MCF 10A (cell line): ENCODE measurements around the gene NAPB. TPM values are rescaled to one million over a fixed set of nuclear protein-coding genes. Genes with fewer than 3 reads are reported as not detected.

Source experiments
- BruUV-seq: library from RNA; stranded (reverse); fragments of 400-500 nt; replicated peaks from 2 replicates; lab custom pipeline; 2021; lab: Mats Ljungman, UMichigan
- CTCF ChIA-PET: fragments of 300-600 bp; sonication (Branson Sonifier 250); formaldehyde crosslinking; extraction: SDS; loops from one replicate; lab custom pipeline; 2021; ENCODE audit warnings: antibody characterized with exemption, inconsistent platforms; lab: Yijun Ruan, JAX
- POLR2A ChIA-PET: fragments of 300-600, 350-650 bp; sonication (Branson Sonifier 250); formaldehyde crosslinking; extraction: SDS; loops from one replicate; lab custom pipeline; 2020; ENCODE audit warnings: antibody characterized with exemption, inconsistent platforms; lab: Yijun Ruan, JAX
- DNase-seq: peaks from one replicate; pipeline ENCODE4 v3.0.0-alpha.2; 2018; ENCODE audit not compliant: unreplicated experiment
- H3K27ac Mint-ChIP-seq: one replicate; pipeline ENCODE4 v1.8.0; 2022; ENCODE audit warnings: mild to moderate bottlenecking, low read depth, mixed read lengths; ENCODE audit not compliant: unreplicated experiment
- H3K27me3 Mint-ChIP-seq: one replicate; pipeline ENCODE4 v1.8.0; 2022; ENCODE audit warnings: mixed read lengths; ENCODE audit not compliant: insufficient read depth, unreplicated experiment
- H3K36me3 Mint-ChIP-seq: one replicate; pipeline ENCODE4 v1.8.0; 2022; ENCODE audit warnings: mild to moderate bottlenecking, moderate library complexity, mixed read lengths; ENCODE audit not compliant: insufficient read depth, unreplicated experiment
- H3K4me1 Mint-ChIP-seq: one replicate; pipeline ENCODE4 v1.8.0; 2022; ENCODE audit warnings: mixed read lengths; ENCODE audit not compliant: insufficient read depth, unreplicated experiment
- H3K4me3 Mint-ChIP-seq: one replicate; pipeline ENCODE4 v1.8.0; 2022; ENCODE audit warnings: mild to moderate bottlenecking, moderate library complexity, mixed read lengths; ENCODE audit not compliant: unreplicated experiment
- H3K9me3 Mint-ChIP-seq: one replicate; pipeline ENCODE4 v1.8.0; 2022; ENCODE audit warnings: mixed read lengths; ENCODE audit not compliant: unreplicated experiment
- CTCF ChIP-seq: fragments of 200-600 bp; IDR thresholded peaks from one replicate; pipeline ENCODE4 v1.8.0; 2022; ENCODE audit warnings: antibody characterized with exemption, mild to moderate bottlenecking; ENCODE audit not compliant: unreplicated experiment
- intact Hi-C: fragments of 100-400 bp; cut with micrococcal nuclease; formaldehyde crosslinking; loops from 2 replicates; pipeline ENCODE4 v1.14.1; 2022
- total RNA-seq: library from RNA; stranded (reverse); gene quantifications from 2 replicates; pipeline ENCODE4 v1.2.3, GENCODE V29; 2022

NAPB gene
- total RNA-seq, 1 experiment from 2014 or later, result 9.6 TPM

GRCh38 chr20:23444859-23445258 is 23.6 kb upstream of the NAPB start:
- ChIA-PET CTCF (interaction anchor here (0.6 to 13.1 kb wide), 13 partner anchors 10 to 1057 kb away, joined by 3 to 541 read pairs (median 4); partner anchors contain the start of gene CST9), POLR2A (interaction anchor here (0.8 to 1.3 kb wide), 3 partner anchors 23 to 158 kb away, joined by 3 to 4 read pairs (median 3); partner anchors contain the start of genes NAPB and NXT1)
- Mint-ChIP-seq H3K27ac (peak overlapping the region; percentile 37), H3K9me3 (no peaks in the 10 kb centered on the region), H3K4me3 (no peak overlapping the region), H3K36me3 (no peaks in the 10 kb centered on the region), H3K4me1 (peaks cover 25% of the 10 kb centered on the region), H3K27me3 (no peaks in the 10 kb centered on the region)
- no TSS peak for BruUV-seq
- intact Hi-C loops, result loop anchor here (5.0 kb wide), 1 partner anchor 552 kb away; no protein-coding TSS in a partner anchor
- DNase-seq, result no peak
- no peak for TF ChIP-seq CTCF

DNA sequence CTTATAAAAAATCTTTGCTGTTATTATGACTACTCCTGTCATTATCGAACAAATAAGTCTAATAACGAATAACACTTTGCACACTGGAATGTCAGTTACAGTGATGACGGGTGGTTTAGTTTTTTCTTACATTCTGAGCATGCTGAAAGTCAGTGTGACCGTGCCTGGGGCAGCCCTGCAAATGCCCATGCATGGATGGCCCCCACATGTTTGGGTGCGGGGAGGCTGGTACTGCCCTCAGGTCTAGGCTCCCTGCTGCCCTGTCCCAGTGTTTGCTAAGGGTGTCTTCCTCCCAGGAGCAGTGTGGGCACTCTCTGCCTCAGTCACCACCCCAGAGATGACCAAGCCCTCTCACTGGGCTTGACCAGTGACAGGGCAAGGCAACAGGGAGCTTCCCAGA is 21.1 kb upstream of the NAPB start:
- intact Hi-C loops, result loop anchor here (1.0 to 5.0 kb wide), 2 partner anchors 224 to 555 kb away; no protein-coding TSS in a partner anchor
- ChIA-PET CTCF (interaction anchor here (0.5 to 13.1 kb wide), 71 partner anchors 9 to 1368 kb away, joined by 3 to 541 read pairs (median 5); partner anchors contain the start of genes CST11, CST9 and NAPB), POLR2A (interaction anchor here (1.1 to 1.5 kb wide), 6 partner anchors 21 to 164 kb away, joined by 3 read pairs; partner anchors contain the start of gene NAPB)
- Mint-ChIP-seq H3K27me3 (no peaks in the 10 kb centered on the region), H3K4me1 (peaks cover 25% of the 10 kb centered on the region), H3K4me3 (no peak overlapping the region), H3K9me3 (no peaks in the 10 kb centered on the region), H3K36me3 (no peaks in the 10 kb centered on the region), H3K27ac (no peak overlapping the region)
- no TSS peak for BruUV-seq
- TF ChIP-seq CTCF, result no peak
- no peak for DNase-seq

GRCh38 chr20:23441850-23442313 is 20.6 kb upstream of the NAPB start:
- Mint-ChIP-seq H3K4me1 (peaks cover 25% of the 10 kb centered on the region), H3K4me3 (no peak overlapping the region), H3K27me3 (no peaks in the 10 kb centered on the region), H3K36me3 (no peaks in the 10 kb centered on the region), H3K9me3 (no peaks in the 10 kb centered on the region), H3K27ac (no peak overlapping the region)
- POLR2A ChIA-PET, result interaction anchor here (1.0 to 1.3 kb wide), 4 partner anchors 20 to 189 kb away, joined by 3 read pairs; partner anchors contain the start of gene NAPB
- BruUV-seq, result no TSS peak
- intact Hi-C loops, result loop anchor here (1.0 to 5.0 kb wide), 3 partner anchors 164 to 555 kb away; no protein-coding TSS in a partner anchor
- peak; percentile 86 for TF ChIP-seq CTCF
- DNase-seq, result peak; percentile 85
- CTCF ChIA-PET, result interaction anchor here (0.5 to 13.1 kb wide), 86 partner anchors 8 to 1778 kb away, joined by 3 to 541 read pairs (median 5); partner anchors contain the start of genes CST11, CST5, CST9 and NAPB

DNA sequence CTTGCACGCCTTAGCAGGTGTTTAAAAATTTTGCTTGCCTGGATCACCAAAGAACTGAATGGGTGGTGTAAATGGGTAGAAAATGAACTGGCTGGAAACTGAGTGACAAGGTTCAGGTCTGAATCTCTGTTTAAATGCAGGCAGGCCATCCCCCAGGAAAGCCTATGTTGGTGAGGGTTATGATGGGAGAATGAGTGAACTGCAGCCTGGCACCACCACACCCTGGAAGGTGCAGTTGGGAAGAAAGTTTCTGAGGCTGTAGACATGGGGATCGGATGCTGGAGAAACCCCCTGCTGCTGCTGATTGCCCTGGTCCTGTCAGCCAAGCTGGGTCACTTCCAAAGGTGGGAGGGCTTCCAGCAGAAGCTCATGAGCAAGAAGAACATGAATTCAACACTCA is 18.7 kb upstream of the NAPB start:
- Mint-ChIP-seq H3K36me3 (no peaks in the 10 kb centered on the region), H3K27me3 (no peaks in the 10 kb centered on the region), H3K27ac (no peak overlapping the region), H3K9me3 (no peaks in the 10 kb centered on the region), H3K4me3 (no peak overlapping the region), H3K4me1 (peaks cover 9% of the 10 kb centered on the region)
- ChIA-PET POLR2A (interaction anchor here (1.0 kb wide), 1 partner anchor 144 kb away, joined by 3 read pairs; no protein-coding TSS in a partner anchor), CTCF (interaction anchor here (0.6 to 13.1 kb wide), 13 partner anchors 20 to 1127 kb away, joined by 3 to 541 read pairs (median 10); partner anchors contain the start of genes CST9 and NAPB)
- no peak for TF ChIP-seq CTCF
- BruUV-seq, result no TSS peak
- intact Hi-C loops, result loop anchor here (5.0 kb wide), 1 partner anchor 557 kb away; no protein-coding TSS in a partner anchor
- no peak for DNase-seq
